Activated T-helper 2 cell treated with anti-CD3 and anti-CD28 coated beads, Interferon-gamma antibody, Interleukin-2, Interleukin-4, amounts not matched to agents 10 μg/mL and 5 μg/mL and 100 μg/mL, durations not matched to agents 14 hours and 24 hours and 36 hours (primary cell): ENCODE results near the gene C17orf78. TPM values are rescaled to one million over a fixed set of nuclear protein-coding genes. Genes with fewer than 3 reads are reported as not detected.
"Not testable (repeated sequence)": the region's sequence is repeated elsewhere in the genome, so short reads cannot be mapped to it uniquely, and the experiment has no call there.

Experiments
- DNase-seq: peaks from one replicate; pipeline ENCODE4 v3.0.0; 2021; ENCODE audit warnings: low spot score
- H3K27ac Mint-ChIP-seq: one replicate; pipeline ENCODE4 v1.8.0; 2021; ENCODE audit warnings: mixed read lengths
- H3K27me3 Mint-ChIP-seq: one replicate; pipeline ENCODE4 v1.8.0; 2021; ENCODE audit warnings: low read depth, mixed read lengths
- H3K36me3 Mint-ChIP-seq: one replicate; pipeline ENCODE4 v1.8.0; 2021; ENCODE audit warnings: low read depth, mixed read lengths
- H3K4me1 Mint-ChIP-seq: one replicate; pipeline ENCODE4 v1.8.0; 2021; ENCODE audit warnings: low read depth, mixed read lengths
- H3K4me3 Mint-ChIP-seq: one replicate; pipeline ENCODE4 v1.8.0; 2021; ENCODE audit warnings: low read depth, mild to moderate bottlenecking, moderate library complexity, mixed read lengths
- H3K9me3 Mint-ChIP-seq: one replicate; pipeline ENCODE4 v1.8.0; 2021; ENCODE audit warnings: mixed read lengths
- intact Hi-C: fragments of 100-400 bp; cut with micrococcal nuclease; formaldehyde crosslinking; loops from one replicate; pipeline ENCODE4 v1.15.1; 2023
- total RNA-seq: library from RNA; stranded (reverse); gene quantifications from 2 replicates; pipeline ENCODE4 v1.2.3, GENCODE V29; 2022

The C17orf78 gene
- not detected in 2 replicates for total RNA-seq

DNA sequence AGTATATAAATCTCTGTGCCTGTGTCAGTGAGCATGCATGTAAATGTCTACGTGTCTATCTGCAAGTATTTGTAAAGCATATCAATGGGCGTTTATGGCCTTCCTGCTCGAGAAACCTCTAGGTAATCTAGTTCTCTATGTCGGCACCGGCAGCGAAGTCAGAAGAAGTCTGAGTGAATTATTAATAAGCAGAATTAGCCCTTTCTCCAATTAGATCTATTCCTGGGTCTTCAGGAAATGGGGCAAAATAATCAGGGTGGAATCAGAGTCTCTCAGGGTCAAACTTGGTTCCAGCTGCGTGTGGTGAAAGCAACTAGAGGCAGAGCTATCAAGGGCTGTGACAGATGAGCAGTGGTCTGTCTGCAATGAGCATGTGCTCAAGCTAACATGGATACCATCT lies at the start of gene C17orf78:
Gene C17orf78, plus strand, starts transcription at position 280 of the 400 bp plus-strand sequence. Its CDS starts 108 bp downstream, at position 388.
- Mint-ChIP-seq H3K36me3 (no peaks in the 10 kb centered on the region), H3K27me3 (no peaks in the 10 kb centered on the region), H3K4me1 (peaks cover 6% of the 10 kb centered on the region), H3K9me3 (no peaks in the 10 kb centered on the region), H3K4me3 (no peak within 1 kb of the TSS), H3K27ac (no peak within 1 kb of the TSS)
- intact Hi-C loops = no loop called here
- no peak for DNase-seq

DNA sequence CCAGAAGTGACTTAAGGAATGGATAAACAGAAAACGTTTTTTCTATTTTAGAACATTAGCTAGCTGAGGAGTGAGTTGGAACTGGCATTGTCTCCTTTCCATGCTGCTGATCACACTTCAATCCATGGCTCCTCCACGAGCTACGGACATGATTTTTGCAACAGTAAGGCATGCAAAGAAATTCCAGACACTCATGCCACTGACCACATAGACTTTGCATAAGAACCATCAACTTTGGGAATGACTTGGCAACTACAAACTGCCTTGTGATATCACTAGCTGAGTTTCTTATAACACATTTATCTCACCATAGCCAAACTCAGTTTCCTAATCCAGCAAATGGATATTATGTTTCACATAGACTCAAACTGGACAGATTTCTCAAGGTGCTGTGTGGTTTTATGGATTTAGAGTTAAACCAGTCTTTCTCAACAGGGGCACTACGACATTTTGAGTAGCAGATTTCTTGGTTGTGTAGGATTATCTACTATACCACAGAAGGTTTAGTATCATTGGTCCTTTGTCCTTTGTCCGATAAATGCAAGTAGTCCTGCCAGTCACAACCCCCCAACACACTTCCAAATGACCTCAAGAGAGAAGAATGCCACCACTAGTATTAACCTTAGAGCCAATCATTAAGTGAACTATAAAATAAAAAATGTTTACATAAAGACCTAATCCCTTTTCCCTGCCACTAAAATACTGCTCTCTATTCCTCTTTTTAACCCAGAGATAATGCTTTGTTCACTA lies 48.3 kb upstream of the C17orf78 start:
- Mint-ChIP-seq H3K36me3 (peaks cover 56% of the 10 kb centered on the region), H3K4me3 (no peak overlapping the region), H3K4me1 (peaks cover 3% of the 10 kb centered on the region), H3K27ac (no peak overlapping the region), H3K27me3 (no peaks in the 10 kb centered on the region), H3K9me3 (no peaks in the 10 kb centered on the region)
- DNase-seq = no peak
- intact Hi-C loops = no loop called here

DNA sequence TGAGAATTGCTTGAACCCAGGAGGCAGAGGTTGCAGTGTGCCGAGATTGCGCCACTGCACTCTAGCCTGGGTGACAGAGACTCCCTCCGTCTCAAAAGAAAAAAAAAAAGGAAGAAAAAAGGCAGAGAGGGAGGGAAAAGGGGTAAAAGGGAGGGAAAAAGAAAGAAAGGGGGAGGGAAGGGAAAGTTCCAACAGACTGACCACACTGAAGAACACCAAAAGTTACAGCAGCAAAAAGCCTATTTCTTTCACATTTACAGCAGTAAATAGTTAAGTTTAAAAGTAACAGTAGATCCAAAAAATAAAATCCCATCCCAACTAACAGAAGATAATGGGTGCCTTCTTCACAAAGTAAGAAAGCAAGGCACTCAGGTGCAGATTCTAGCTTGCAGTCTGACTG lies 36.9 kb upstream of the C17orf78 start:
- Mint-ChIP-seq H3K27ac (no peak overlapping the region), H3K27me3 (no peaks in the 10 kb centered on the region), H3K4me1 (peaks cover 6% of the 10 kb centered on the region), H3K9me3 (no peaks in the 10 kb centered on the region), H3K4me3 (no peak overlapping the region), H3K36me3 (peaks cover 37% of the 10 kb centered on the region)
- intact Hi-C loops = no loop called here
- no peak for DNase-seq

DNA sequence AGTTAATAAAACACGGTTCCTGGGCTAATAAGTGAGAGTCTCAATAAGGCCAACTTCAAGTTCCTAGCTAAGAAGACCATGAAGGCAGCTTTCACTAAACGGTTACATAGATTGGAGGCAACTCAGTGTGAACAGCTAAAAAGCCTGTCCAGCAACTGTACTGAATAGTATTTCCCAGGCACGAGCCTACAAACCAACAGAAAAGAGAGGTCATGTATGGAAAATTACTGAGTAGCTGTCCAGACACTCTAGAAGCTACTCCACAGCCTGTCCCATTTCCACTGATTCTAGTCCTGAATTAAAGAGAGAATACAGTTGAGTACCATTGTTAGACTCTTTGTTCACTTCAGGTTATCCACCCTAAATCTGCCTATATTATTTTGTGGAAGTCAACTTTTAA lies 36.5 kb upstream of the C17orf78 start:
- Mint-ChIP-seq H3K27ac (no peak overlapping the region), H3K27me3 (no peaks in the 10 kb centered on the region), H3K36me3 (peaks cover 37% of the 10 kb centered on the region), H3K9me3 (no peaks in the 10 kb centered on the region), H3K4me1 (peaks cover 6% of the 10 kb centered on the region), H3K4me3 (no peak overlapping the region)
- no peak for DNase-seq
- intact Hi-C loops = no loop called here

DNA sequence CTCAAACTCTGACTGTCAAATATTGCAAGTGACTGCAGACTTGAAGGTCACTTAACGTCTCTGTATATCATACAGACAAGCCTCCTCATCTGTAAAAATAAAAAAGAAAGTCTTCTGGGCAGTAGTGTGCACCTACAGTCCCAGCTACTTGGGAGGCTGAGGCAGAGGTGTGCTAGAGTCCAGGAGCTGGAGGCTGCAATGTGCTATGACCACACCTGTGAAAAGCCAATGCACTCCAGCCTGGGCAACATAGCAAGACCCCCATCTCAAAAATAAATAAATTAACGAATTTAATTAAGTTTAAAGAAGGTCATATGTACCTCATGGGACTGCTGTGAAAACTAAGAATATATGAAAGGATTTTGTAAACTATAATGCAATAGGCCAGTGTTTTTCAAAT lies 35.0 kb upstream of the C17orf78 start:
- no peaks in the 10 kb centered on the region for H3K9me3 Mint-ChIP-seq
- no peak overlapping the region for H3K4me3 Mint-ChIP-seq
- H3K36me3 Mint-ChIP-seq = peaks cover 41% of the 10 kb centered on the region
- no peak overlapping the region for H3K27ac Mint-ChIP-seq
- no peaks in the 10 kb centered on the region for H3K27me3 Mint-ChIP-seq
- DNase-seq = no peak
- intact Hi-C loops = no loop called here
- H3K4me1 Mint-ChIP-seq = peaks cover 16% of the 10 kb centered on the region

DNA sequence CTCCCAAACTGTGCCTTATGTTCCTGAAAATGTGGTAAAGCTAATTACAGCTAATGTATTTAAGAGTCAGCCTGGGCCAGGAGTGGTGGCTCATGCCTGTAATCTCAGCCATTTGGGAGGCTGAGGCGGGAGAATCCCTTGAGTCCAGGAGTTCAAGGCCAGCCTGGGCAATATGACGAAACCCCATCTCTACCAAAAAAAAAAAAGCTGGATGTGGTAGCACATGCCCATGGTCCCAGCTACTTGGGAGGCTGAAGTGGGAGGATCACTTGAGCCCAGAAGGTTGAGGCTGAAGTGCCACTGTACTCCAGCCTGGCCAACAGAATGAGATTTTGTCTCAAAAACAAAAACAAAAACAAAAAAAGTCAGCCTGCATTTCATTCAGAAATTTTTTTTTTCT lies 33.2 kb upstream of the C17orf78 start:
- intact Hi-C loops = no loop called here
- Mint-ChIP-seq H3K4me3 (no peak overlapping the region), H3K9me3 (peaks cover 6% of the 10 kb centered on the region), H3K36me3 (peaks cover 43% of the 10 kb centered on the region), H3K4me1 (peaks cover 13% of the 10 kb centered on the region), H3K27ac (no peak overlapping the region), H3K27me3 (no peaks in the 10 kb centered on the region)
- DNase-seq = no peak

DNA sequence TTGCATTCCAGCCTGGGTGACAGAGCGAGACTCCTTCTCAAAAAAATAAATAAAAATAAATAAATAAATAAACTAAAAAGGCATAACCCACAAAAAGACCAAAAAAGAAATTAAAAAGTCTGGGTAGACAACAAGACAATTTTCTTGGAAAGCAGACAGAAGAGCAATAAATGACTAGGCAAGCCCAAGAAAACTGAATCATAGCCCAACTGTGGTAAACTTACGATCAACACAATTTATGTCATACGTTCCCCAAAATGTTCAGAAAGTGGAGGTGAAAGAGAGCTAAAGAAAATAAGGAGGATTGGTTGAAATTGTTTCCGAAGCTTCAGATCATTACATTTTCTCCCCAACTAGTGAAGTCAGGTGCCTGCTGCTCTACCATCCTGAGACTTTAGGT lies 31.3 kb upstream of the C17orf78 start:
- intact Hi-C loops = no loop called here
- no peaks in the 10 kb centered on the region for H3K27me3 Mint-ChIP-seq
- peak overlapping the region; percentile 36 for H3K27ac Mint-ChIP-seq
- no peak for DNase-seq
- H3K36me3 Mint-ChIP-seq = peaks cover 42% of the 10 kb centered on the region
- peaks cover 13% of the 10 kb centered on the region for H3K4me1 Mint-ChIP-seq
- H3K4me3 Mint-ChIP-seq = no peak overlapping the region
- peaks cover 6% of the 10 kb centered on the region for H3K9me3 Mint-ChIP-seq

DNA sequence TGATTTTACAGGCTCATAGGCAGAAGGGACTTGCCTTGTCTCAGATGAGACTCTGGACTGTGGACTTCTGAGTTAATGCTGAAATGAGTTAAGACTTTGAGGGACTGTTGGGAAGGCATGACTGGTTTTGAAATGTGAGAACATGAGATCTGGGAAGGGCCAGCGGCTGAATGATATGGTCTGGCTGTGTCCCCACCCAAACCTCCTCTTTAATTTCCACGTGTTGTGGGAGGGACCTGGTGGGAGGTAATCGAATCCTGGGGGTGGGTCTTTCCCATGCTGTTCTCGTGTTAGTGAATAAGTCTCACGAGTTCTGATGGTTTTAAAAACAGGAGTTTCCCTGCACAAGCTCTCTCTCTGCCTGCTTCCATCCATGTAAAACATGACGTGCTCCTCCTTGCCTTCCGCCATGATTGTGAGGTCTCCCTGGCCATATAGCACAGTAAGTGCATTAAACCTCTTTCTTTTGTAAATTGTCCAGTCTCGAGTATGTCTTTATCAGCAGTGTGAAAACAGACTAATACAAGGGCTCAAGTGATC lies 28.9 kb upstream of the C17orf78 start:
- H3K36me3 Mint-ChIP-seq = peaks cover 33% of the 10 kb centered on the region
- H3K4me1 Mint-ChIP-seq = peaks cover 10% of the 10 kb centered on the region
- H3K4me3 Mint-ChIP-seq, H3K27ac Mint-ChIP-seq, H3K9me3 Mint-ChIP-seq, H3K27me3 Mint-ChIP-seq, DNase-seq, intact Hi-C loops: not testable (repeated sequence)

DNA sequence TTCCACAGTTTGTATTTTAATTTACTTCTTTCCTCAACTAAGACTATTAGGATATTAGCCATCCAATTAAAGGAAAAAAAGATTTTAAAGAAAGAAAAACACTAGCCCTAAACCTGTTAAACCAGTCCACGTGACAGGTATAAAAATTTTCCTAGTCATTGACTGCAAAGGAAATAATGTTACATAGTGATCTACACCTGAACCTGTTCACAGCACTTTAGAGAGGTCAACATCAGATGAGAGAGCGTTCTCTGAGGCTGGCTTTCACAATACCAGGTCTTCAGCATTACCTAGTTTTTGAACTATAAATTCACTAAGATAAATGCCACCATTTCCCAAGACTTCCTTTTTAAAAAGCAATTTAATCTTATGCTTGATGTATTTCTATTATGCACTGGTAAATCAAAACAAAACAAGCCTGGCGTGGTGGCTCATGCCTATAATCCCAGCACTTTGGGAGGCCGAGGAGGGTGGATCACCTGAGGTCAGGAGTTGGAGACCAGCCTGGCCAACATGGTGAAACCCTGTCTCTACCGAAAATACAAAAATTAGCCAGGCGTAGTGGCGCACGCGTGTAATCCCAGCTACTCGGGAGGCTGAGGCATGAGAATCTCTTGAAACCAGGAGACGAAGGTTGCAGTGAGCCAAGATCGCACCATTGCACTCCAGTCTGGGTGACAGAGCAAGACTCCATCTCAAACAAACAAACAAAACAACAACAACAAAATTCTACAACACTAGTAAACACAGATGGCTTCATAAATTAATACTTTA lies 18.8 kb upstream of the C17orf78 start:
- not testable (repeated sequence) for DNase-seq, H3K9me3 Mint-ChIP-seq, H3K27me3 Mint-ChIP-seq, H3K27ac Mint-ChIP-seq
- H3K4me3 Mint-ChIP-seq = peak overlapping the region; percentile 96
- H3K36me3 Mint-ChIP-seq = peaks cover 22% of the 10 kb centered on the region
- intact Hi-C loops = loop anchor here (5.0 kb wide), 1 partner anchor 35 kb away; no protein-coding TSS in a partner anchor
- H3K4me1 Mint-ChIP-seq = peaks cover 20% of the 10 kb centered on the region

DNA sequence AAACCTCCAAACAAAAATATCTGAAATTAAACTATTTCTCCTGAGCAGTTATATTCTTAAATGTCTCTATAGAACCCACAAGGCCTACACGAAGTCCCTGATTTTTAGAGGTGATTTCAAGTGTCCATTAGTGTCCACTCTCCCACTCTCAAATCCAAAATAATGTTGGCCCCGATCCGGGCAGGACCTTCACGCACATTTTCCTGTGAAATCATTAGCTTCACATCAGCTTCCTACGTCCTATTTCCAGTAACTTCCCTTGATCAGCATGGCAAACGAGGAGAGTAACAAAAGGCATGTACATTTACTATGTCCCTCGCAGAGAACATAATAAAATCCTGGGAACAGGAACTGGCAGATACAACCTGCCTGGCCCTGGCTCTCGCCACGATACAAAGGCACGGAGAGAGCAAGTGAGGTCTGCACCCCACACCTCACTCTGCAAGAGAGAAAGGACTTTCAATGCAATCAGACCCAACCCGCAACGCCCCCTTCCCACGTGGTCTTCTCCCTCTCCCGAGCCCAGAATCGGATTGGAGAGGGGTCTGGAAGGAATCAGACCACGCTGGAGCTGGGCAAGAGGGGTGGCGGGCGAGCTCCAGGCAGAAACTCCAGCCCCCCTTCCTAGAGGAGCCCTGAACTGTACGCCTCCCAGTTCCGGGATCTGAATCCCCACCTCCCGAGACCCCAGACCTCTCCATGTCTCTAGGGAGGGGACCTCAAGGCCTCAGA lies 17.5 kb upstream of the C17orf78 start:
- intact Hi-C loops = loop anchor here (5.0 kb wide), 1 partner anchor 34 kb away; no protein-coding TSS in a partner anchor
- DNase-seq = peak; percentile 31
- Mint-ChIP-seq H3K9me3 (no peaks in the 10 kb centered on the region), H3K36me3 (peaks cover 18% of the 10 kb centered on the region), H3K4me3 (peak overlapping the region; percentile 96), H3K27me3 (no peaks in the 10 kb centered on the region), H3K27ac (peak overlapping the region; percentile 83), H3K4me1 (peaks cover 20% of the 10 kb centered on the region)

DNA sequence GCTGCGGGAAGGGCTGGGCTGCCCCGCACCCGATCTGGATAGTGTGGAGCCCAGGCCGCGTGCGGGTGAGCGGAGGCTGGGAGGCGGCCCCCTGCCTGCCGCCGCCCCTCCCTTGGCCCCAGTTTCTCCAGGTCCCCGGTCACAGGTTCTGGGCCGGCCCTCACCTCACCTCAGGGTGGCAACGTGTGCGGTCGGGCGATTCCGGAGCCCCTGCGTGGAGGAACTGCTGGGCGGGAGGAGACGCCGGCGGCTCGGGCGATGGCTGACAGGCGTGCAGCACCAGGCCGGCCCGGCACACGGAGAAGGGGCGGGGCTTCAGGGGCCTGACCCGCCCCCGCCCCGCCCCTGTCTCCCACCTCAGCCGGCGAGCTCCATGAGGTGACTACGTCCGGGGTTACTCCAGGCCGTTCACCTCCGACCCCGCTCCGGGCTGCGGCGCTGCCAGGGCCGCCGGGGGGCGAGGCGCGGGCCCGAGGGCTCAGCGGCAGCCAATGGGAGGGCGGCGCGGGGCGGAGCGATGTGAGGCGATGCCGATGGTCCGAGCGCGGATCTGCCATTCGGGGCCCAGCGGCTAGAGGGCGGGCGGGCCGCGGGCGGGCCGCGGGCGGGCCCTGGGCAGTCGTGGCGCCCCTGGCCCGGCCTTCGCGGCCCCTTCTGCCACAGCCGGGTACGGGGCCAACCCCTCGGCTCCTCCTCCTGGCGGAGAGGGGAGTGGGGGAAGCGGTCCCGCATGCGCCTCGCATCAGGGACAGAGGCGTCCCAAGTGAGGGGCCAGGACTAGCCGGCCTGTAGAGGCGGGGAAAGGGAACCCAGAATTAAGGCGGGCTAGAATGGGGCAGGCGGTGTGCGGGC lies 16.7 kb upstream of the C17orf78 start:
- no peaks in the 10 kb centered on the region for H3K27me3 Mint-ChIP-seq
- intact Hi-C loops = loop anchor here (5.0 kb wide), 1 partner anchor 33 kb away; no protein-coding TSS in a partner anchor
- peak; percentile 92 for DNase-seq
- H3K9me3 Mint-ChIP-seq = no peaks in the 10 kb centered on the region
- H3K4me3 Mint-ChIP-seq = peak overlapping the region; percentile 96
- peaks cover 15% of the 10 kb centered on the region for H3K36me3 Mint-ChIP-seq
- peak overlapping the region; percentile 83 for H3K27ac Mint-ChIP-seq
- peaks cover 20% of the 10 kb centered on the region for H3K4me1 Mint-ChIP-seq
